ENCODE measurements around the gene QRICH1.

Gene QRICH1

DNA sequence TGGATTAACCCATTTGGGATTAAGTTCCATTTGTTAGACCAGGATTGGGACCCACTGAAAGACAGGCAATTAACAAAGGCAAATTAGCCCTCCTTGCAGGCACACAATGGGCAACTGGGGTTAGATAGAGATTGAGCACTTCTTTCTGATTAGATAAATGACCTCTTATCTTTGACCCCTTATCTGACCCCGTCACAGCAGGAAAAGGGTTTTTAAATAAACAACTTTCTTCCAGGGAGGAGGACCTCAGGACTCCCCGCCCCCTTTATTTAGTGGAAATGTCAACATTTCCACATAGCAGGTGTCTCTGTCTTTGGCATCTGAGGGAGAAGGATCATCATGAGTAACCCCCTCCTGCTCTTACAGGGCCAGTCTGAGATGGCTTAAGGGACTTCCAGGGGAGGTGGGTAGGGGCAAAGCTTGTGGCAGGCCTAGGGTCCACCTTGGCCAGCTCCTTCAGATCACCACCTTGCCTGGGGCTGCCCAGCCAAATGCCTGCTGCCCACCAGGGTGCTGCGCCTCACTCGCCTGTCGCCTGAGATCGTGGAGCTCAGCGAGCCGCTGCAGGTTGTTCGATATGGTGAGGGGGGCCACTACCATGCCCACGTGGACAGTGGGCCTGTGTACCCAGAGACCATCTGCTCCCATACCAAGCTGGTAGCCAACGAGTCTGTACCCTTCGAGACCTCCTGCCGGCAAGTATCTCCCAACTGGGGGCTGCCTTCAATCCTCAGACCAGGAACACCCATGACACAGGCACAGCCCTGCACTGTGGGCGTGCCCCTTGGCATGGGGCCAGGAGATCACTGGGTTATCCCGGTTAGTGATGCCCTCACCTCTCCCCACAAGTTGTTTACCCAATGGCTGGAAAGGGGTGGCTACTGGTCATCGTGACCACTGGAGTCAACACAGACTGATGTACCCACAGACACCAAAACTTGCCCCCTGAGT is 89.2 kb downstream of the QRICH1 start:
- H3K36me3 ChIP-seq (ENCODE audit: control insufficient read depth, low read length): peaks cover 10% of the 10 kb centered on the region
- no peaks in the 10 kb centered on the region; the same call in 1 of the 2 replicates for H3F3A ChIP-seq (ENCODE audit: control insufficient read depth, insufficient read depth)
- H4K20me1 ChIP-seq (ENCODE audit: control insufficient read depth, insufficient read depth, low read depth, low read length): peaks cover 6% of the 10 kb centered on the region
- H3K9me2 ChIP-seq (replicated peaks; ENCODE audit: control insufficient read depth, low read length): no peaks in the 10 kb centered on the region
- no peak overlapping the region for H3K27ac ChIP-seq (ENCODE audit: low read depth, low read length)
- no peaks in the 10 kb centered on the region for H3K9me3 ChIP-seq (ENCODE audit: control insufficient read depth, insufficient read depth, low read length)
- no peak overlapping the region for H3K4me3 ChIP-seq (ENCODE audit: low read length)
- no peaks in the 10 kb centered on the region for H3K27me3 ChIP-seq (ENCODE audit: control insufficient read depth, low read length)
- peaks cover 23% of the 10 kb centered on the region for H3K79me2 ChIP-seq (ENCODE audit: control insufficient read depth, low read length)
- H3K4me1 ChIP-seq (ENCODE audit: control insufficient read depth, low read length): peaks cover 18% of the 10 kb centered on the region
- no peak overlapping the region for H3K4me2 ChIP-seq (ENCODE audit: low read length)
- TF ChIP-seq EZH2phosphoT487 (IDR thresholded peaks at IDR 0.05; ENCODE audit: borderline replicate concordance, low read length): no peak
- TF ChIP-seq, protein P1, sequence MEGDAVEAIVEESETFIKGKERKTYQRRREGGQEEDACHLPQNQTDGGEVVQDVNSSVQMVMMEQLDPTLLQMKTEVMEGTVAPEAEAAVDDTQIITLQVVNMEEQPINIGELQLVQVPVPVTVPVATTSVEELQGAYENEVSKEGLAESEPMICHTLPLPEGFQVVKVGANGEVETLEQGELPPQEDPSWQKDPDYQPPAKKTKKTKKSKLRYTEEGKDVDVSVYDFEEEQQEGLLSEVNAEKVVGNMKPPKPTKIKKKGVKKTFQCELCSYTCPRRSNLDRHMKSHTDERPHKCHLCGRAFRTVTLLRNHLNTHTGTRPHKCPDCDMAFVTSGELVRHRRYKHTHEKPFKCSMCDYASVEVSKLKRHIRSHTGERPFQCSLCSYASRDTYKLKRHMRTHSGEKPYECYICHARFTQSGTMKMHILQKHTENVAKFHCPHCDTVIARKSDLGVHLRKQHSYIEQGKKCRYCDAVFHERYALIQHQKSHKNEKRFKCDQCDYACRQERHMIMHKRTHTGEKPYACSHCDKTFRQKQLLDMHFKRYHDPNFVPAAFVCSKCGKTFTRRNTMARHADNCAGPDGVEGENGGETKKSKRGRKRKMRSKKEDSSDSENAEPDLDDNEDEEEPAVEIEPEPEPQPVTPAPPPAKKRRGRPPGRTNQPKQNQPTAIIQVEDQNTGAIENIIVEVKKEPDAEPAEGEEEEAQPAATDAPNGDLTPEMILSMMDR (IDR thresholded peaks at IDR 0.05; ENCODE audit: low read depth, low read length, poor library complexity, severe bottlenecking): no peak

DNA sequence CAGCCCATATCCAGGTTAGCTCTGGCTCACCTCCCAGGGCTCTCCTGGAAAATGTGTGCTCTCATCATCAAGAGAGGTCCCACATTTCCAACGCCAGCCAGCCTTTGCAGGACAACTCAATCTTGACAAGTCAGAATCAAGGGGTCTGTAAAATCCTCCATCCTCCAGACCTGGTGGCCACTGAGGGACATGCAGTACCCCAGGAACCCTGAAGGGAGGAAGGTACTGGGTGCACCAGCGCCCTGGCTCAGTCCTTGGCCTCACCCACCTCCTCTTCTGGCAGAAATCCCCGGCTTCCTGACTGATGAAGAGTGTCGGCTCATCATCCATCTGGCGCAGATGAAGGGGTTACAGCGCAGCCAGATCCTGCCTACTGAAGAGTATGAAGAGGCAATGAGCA is 92.7 kb downstream of the QRICH1 start:
- H3K79me2 ChIP-seq (ENCODE audit: control insufficient read depth, low read length): no peaks in the 10 kb centered on the region
- H3K27me3 ChIP-seq (ENCODE audit: control insufficient read depth, low read length): no peaks in the 10 kb centered on the region
- H3K27ac ChIP-seq (ENCODE audit: low read depth, low read length): no peak overlapping the region
- H3K36me3 ChIP-seq (ENCODE audit: control insufficient read depth, low read length): no peaks in the 10 kb centered on the region; the same call in 1 of the 2 replicates
- H3K4me3 ChIP-seq (ENCODE audit: low read length): no peak overlapping the region
- H3K9me3 ChIP-seq (ENCODE audit: control insufficient read depth, insufficient read depth, low read length): no peaks in the 10 kb centered on the region
- peaks cover 3% of the 10 kb centered on the region for H3K4me1 ChIP-seq (ENCODE audit: control insufficient read depth, low read length)
- TF ChIP-seq EZH2phosphoT487 (IDR thresholded peaks at IDR 0.05; ENCODE audit: borderline replicate concordance, low read length): no peak
- TF ChIP-seq, protein P1 (IDR thresholded peaks at IDR 0.05; ENCODE audit: low read depth, low read length, poor library complexity, severe bottlenecking): no peak
- no peaks in the 10 kb centered on the region; the same call in 1 of the 2 replicates for H3F3A ChIP-seq (ENCODE audit: control insufficient read depth, insufficient read depth)
- H3K4me2 ChIP-seq (ENCODE audit: low read length): no peak overlapping the region
- no peaks in the 10 kb centered on the region for H4K20me1 ChIP-seq (ENCODE audit: control insufficient read depth, insufficient read depth, low read depth, low read length)
- H3K9me2 ChIP-seq (replicated peaks; ENCODE audit: control insufficient read depth, low read length): no peaks in the 10 kb centered on the region

DNA sequence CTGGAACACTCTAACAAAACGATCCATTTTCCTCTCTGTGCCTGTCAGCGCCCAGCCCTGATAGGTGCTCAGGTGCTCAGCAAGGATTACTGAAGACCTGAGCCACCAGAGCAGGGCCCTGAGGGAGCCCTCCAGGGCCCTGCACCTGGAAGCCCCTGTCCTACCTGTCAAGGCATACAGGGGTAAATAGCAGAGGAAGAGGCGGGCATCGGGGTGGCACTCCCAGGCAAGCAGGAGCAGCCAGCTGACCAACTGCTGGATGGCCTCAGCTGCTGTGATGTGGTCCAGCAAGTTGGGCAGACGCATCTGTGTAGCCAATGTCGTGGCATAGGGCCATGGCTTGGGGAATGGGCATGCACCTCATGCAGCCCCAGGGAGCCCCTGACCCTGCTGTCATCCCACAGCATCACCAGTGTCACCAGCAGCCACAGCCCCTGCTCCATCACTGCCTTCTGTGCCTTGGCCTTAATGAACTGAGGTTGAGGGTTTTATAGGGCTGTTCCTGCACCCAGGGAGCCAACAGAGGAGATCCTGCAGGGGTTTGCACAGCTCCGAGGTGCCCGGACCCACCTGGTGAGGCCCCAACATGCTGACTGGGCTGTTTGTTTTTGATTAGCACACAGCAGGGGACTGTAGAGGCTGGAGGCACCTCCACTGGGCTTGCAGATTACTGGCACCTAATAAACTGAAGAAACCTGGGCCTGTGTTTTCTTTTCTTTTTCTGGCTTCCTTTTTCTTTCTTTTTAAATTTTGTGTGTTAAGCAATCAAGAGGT is 94.6 kb downstream of the QRICH1 start:
- H3F3A ChIP-seq (ENCODE audit: control insufficient read depth, insufficient read depth): no peaks in the 10 kb centered on the region; the same call in 1 of the 2 replicates
- peaks cover 2% of the 10 kb centered on the region for H3K79me2 ChIP-seq (ENCODE audit: control insufficient read depth, low read length)
- no peak overlapping the region for H3K27ac ChIP-seq (ENCODE audit: low read depth, low read length)
- H3K4me1 ChIP-seq (ENCODE audit: control insufficient read depth, low read length): no peaks in the 10 kb centered on the region
- H3K9me3 ChIP-seq (ENCODE audit: control insufficient read depth, insufficient read depth, low read length): no peaks in the 10 kb centered on the region
- no peaks in the 10 kb centered on the region for H4K20me1 ChIP-seq (ENCODE audit: control insufficient read depth, insufficient read depth, low read depth, low read length)
- no peak overlapping the region for H3K4me2 ChIP-seq (ENCODE audit: low read length)
- no peaks in the 10 kb centered on the region for H3K9me2 ChIP-seq (replicated peaks; ENCODE audit: control insufficient read depth, low read length)
- H3K36me3 ChIP-seq (ENCODE audit: control insufficient read depth, low read length): peaks cover 2% of the 10 kb centered on the region; the same call in 1 of the 2 replicates
- TF ChIP-seq EZH2phosphoT487 (IDR thresholded peaks at IDR 0.05; ENCODE audit: borderline replicate concordance, low read length): no peak
- TF ChIP-seq, protein P1 (IDR thresholded peaks at IDR 0.05; ENCODE audit: low read depth, low read length, poor library complexity, severe bottlenecking): no peak
- H3K27me3 ChIP-seq (ENCODE audit: control insufficient read depth, low read length): no peaks in the 10 kb centered on the region
- no peak overlapping the region for H3K4me3 ChIP-seq (ENCODE audit: low read length)

Measured in DOHH2 (cell line).